Esophagus mucosa (tissue), 1 donor: Measurements from ENCODE around the gene OAT. TPM values are rescaled to one million over a fixed set of nuclear protein-coding genes. Genes with fewer than 3 reads are reported as not detected.
"Not testable (repeated sequence)": the region's sequence is repeated elsewhere in the genome, so short reads cannot be mapped to it uniquely, and the experiment has no call there.

Source experiments
- ATAC-seq: fragments of 200-7000 bp; cut with Tn5 transposase; one replicate; pipeline ENCODE4 v1.9.1; 2020
- total RNA-seq: library from RNA; stranded (reverse); gene quantifications from one replicate; pipeline ENCODE4 v1.2.4, GENCODE V29; 2023
- donor health status: DM: yes; HTN: yes; CAD: no.

Gene OAT
- total RNA-seq, 1 donor from 2014 or later = 104 TPM

GRCh38 chr10:124447751-124448466 is 29.2 kb upstream of the OAT start:
- no peak for ATAC-seq

GRCh38 chr10:124446830-124447750 is 28.4 kb upstream of the OAT start:
- ATAC-seq = no peak

- not testable (repeated sequence) for ATAC-seq
Observed at GRCh38 chr10:124441694-124442093, 23.0 kb upstream of the OAT start.

GRCh38 chr10:124436191-124436638 is 17.5 kb upstream of the OAT start:
- peak; percentile 77 for ATAC-seq

- ATAC-seq = peak; percentile 2
Observed at GRCh38 chr10:124435683-124436082, 17.0 kb upstream of the OAT start.

GRCh38 chr10:124433461-124433860 is 14.7 kb upstream of the OAT start:
- ATAC-seq = no peak

GRCh38 chr10:124430077-124430476 is 11.4 kb upstream of the OAT start:
- ATAC-seq = no peak

GRCh38 chr10:124429576-124429975 is 10.9 kb upstream of the OAT start:
- no peak for ATAC-seq

- peak; percentile 56 for ATAC-seq
Observed at GRCh38 chr10:124428207-124428777, 9.6 kb upstream of the OAT start.

GRCh38 chr10:124425227-124425962 is 6.7 kb upstream of the OAT start:
- no peak for ATAC-seq

- no peak for ATAC-seq
Observed at GRCh38 chr10:124423813-124424212, 5.1 kb upstream of the OAT start.

- no peak for ATAC-seq
Observed at GRCh38 chr10:124422742-124423141, 4.0 kb upstream of the OAT start.

- no peak for ATAC-seq
Observed at GRCh38 chr10:124420254-124420653, 1.5 kb upstream of the OAT start.

- ATAC-seq = no peak
Observed at GRCh38 chr10:124419635-124420034, 912 bp upstream of the OAT start.

GRCh38 chr10:124417895-124418725 is 613 bp downstream of the OAT start:
- peak; percentile 57 for ATAC-seq

- no peak for ATAC-seq
Observed at GRCh38 chr10:124416733-124417132, 2.0 kb downstream of the OAT start.

- no peak for ATAC-seq
Observed at GRCh38 chr10:124415210-124415609, 3.5 kb downstream of the OAT start.

- peak; percentile 28 for ATAC-seq
Observed at GRCh38 chr10:124414076-124414475, 4.6 kb downstream of the OAT start.

GRCh38 chr10:124409696-124410095 is 9.0 kb downstream of the OAT start:
- ATAC-seq = no peak

- ATAC-seq = no peak
Observed at GRCh38 chr10:124408357-124408756, 10.4 kb downstream of the OAT start.

GRCh38 chr10:124407456-124407855 is 11.3 kb downstream of the OAT start:
- ATAC-seq = no peak

- ATAC-seq = peak; percentile 86
Observed at GRCh38 chr10:124403548-124403947, 15.2 kb downstream of the OAT start.
